Measurements from ENCODE around the gene IZUMO1.
"Not testable (repeated sequence)": the region's sequence is repeated elsewhere in the genome, so short reads cannot be mapped to it uniquely, and the experiment has no call there.

The IZUMO1 gene

GRCh38 chr19:48770734-48771472 lies 24.2 kb upstream of the IZUMO1 start:
- Histone ChIP-seq H4K20me1 (ENCODE audit: insufficient read depth) (no peaks in the 10 kb centered on the region), H3K4me3 (IDR thresholded peaks at IDR 0.05; ENCODE audit: insufficient read depth, low read depth, low read length) (no peak overlapping the region), H3K36me3 (ENCODE audit: insufficient read depth) (no peaks in the 10 kb centered on the region), H2AFZ (ENCODE audit: low read depth) (no peak overlapping the region), H3K27me3 (ENCODE audit: insufficient read depth, low read depth) (peaks cover 80% of the 10 kb centered on the region), H3K4me1 (ENCODE audit: low read depth, poor library complexity, severe bottlenecking) (no peaks in the 10 kb centered on the region), H3K27ac (no peak overlapping the region), H3K4me2 (no peak overlapping the region), H3K79me2 (ENCODE audit: insufficient read depth, low read depth) (no peaks in the 10 kb centered on the region), H3K9ac (no peak overlapping the region)
- no peak for TF ChIP-seq CTCF (conservative IDR thresholded peaks at IDR 0.05; ENCODE audit: low read depth, low read length)

GRCh38 chr19:48770266-48770665 lies 23.6 kb upstream of the IZUMO1 start:
- H3K27me3 ChIP-seq (ENCODE audit: insufficient read depth, low read depth) = peaks cover 80% of the 10 kb centered on the region
- TF ChIP-seq CTCF (conservative IDR thresholded peaks at IDR 0.05; ENCODE audit: low read depth, low read length) = no peak
- no peaks in the 10 kb centered on the region for H4K20me1 ChIP-seq (ENCODE audit: insufficient read depth)
- no peaks in the 10 kb centered on the region for H3K79me2 ChIP-seq (ENCODE audit: insufficient read depth, low read depth)
- H3K27ac ChIP-seq = no peak overlapping the region
- no peak overlapping the region for H2AFZ ChIP-seq (ENCODE audit: low read depth)
- no peak overlapping the region for H3K4me2 ChIP-seq
- no peak overlapping the region for H3K9ac ChIP-seq
- H3K4me1 ChIP-seq (ENCODE audit: low read depth, poor library complexity, severe bottlenecking) = no peaks in the 10 kb centered on the region
- H3K4me3 ChIP-seq (IDR thresholded peaks at IDR 0.05; ENCODE audit: insufficient read depth, low read depth, low read length) = no peak overlapping the region
- H3K36me3 ChIP-seq (ENCODE audit: insufficient read depth) = no peaks in the 10 kb centered on the region

- Histone ChIP-seq H3K36me3 (ENCODE audit: insufficient read depth) (no peaks in the 10 kb centered on the region), H2AFZ (ENCODE audit: low read depth) (no peak overlapping the region), H3K4me2 (no peak overlapping the region), H3K27ac (no peak overlapping the region), H3K27me3 (ENCODE audit: insufficient read depth, low read depth) (peaks cover 91% of the 10 kb centered on the region), H3K9ac (no peak overlapping the region), H3K4me3 (IDR thresholded peaks at IDR 0.05; ENCODE audit: insufficient read depth, low read depth, low read length) (no peak overlapping the region), H3K79me2 (ENCODE audit: insufficient read depth, low read depth) (no peaks in the 10 kb centered on the region), H4K20me1 (ENCODE audit: insufficient read depth) (no peaks in the 10 kb centered on the region), H3K4me1 (ENCODE audit: low read depth, poor library complexity, severe bottlenecking) (no peaks in the 10 kb centered on the region)
- TF ChIP-seq CTCF (conservative IDR thresholded peaks at IDR 0.05; ENCODE audit: low read depth, low read length) = no peak
Observed at GRCh38 chr19:48768994-48769713, 22.4 kb upstream of the IZUMO1 start.

- H3K4me2 ChIP-seq; H3K79me2 ChIP-seq (ENCODE audit: insufficient read depth, low read depth); H2AFZ ChIP-seq (ENCODE audit: low read depth); H3K27ac ChIP-seq; H3K4me3 ChIP-seq (IDR thresholded peaks at IDR 0.05; ENCODE audit: insufficient read depth, low read depth, low read length); H3K36me3 ChIP-seq (ENCODE audit: insufficient read depth); H4K20me1 ChIP-seq (ENCODE audit: insufficient read depth); H3K4me1 ChIP-seq (ENCODE audit: low read depth, poor library complexity, severe bottlenecking); H3K9ac ChIP-seq: not testable (repeated sequence)
- H3K27me3 ChIP-seq (ENCODE audit: insufficient read depth, low read depth) = peaks cover 92% of the 10 kb centered on the region
Observed at GRCh38 chr19:48768171-48768753, 21.6 kb upstream of the IZUMO1 start.

- peaks cover 94% of the 10 kb centered on the region for H3K27me3 ChIP-seq (ENCODE audit: insufficient read depth, low read depth)
- H2AFZ ChIP-seq (ENCODE audit: low read depth) = not testable (repeated sequence)
Observed at GRCh38 chr19:48765816-48766215, 19.1 kb upstream of the IZUMO1 start.

More at GRCh38 chr19:48765816-48766215, 19.1 kb upstream of the IZUMO1 start:
- not testable (repeated sequence) for H3K4me2 ChIP-seq; H3K4me3 ChIP-seq (IDR thresholded peaks at IDR 0.05; ENCODE audit: insufficient read depth, low read depth, low read length); H3K79me2 ChIP-seq (ENCODE audit: insufficient read depth, low read depth); H3K4me1 ChIP-seq (ENCODE audit: low read depth, poor library complexity, severe bottlenecking); H4K20me1 ChIP-seq (ENCODE audit: insufficient read depth); H3K36me3 ChIP-seq (ENCODE audit: insufficient read depth); H3K9ac ChIP-seq; H3K27ac ChIP-seq

Measured in KMS-11 (cell line).